ENCODE data around the gene FBXL22.
A peak's percentile ranks its signal among the peaks of the same experiment; 100 is the strongest.

FBXL22 gene

GRCh38 chr15:63597038-63597790 is at the start of gene FBXL22:
FBXL22 (plus strand) TSS chr15:63597387; CDS start chr15:63597393, 6 bp downstream.
- DNase-seq = peak; percentile 74

DNA sequence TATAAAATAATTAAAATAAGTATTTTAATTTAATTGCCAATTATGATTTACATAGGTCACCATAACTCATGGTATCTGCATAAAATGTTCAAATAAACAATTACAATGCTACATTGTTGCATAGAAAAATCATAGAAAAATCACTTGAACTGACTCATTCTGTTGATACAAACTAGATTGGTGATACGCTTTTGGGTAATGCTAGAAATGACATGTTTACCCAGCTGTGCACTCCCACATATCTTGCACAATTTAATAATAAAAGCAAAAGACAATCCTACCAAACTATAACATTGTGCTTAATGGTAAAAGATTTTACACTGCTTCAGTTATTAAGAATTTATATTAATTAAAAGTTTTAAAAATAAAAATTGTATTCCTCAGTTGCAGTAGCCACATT is 45.8 kb upstream of the FBXL22 start:
- no peak for DNase-seq

DNA sequence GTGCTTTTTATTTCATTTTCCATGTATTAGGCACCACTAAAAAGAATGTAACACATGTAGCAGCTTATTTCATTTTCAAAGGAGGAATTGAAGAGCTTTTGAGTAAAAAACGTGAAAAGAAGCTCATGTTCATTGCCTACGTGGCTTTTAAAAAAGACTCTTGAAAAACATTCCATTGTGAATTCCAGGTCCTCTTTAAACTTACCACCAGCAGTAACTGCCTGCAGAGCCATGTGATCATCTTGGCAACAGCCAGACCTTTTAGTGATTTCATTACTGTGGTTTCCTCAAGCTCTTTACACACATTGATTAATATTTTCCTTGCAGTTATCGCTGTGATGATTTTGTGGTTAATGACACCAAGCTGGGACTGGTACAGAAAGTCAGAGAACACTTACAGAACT is 43.8 kb upstream of the FBXL22 start:
- peak; percentile 26 for DNase-seq

DNA sequence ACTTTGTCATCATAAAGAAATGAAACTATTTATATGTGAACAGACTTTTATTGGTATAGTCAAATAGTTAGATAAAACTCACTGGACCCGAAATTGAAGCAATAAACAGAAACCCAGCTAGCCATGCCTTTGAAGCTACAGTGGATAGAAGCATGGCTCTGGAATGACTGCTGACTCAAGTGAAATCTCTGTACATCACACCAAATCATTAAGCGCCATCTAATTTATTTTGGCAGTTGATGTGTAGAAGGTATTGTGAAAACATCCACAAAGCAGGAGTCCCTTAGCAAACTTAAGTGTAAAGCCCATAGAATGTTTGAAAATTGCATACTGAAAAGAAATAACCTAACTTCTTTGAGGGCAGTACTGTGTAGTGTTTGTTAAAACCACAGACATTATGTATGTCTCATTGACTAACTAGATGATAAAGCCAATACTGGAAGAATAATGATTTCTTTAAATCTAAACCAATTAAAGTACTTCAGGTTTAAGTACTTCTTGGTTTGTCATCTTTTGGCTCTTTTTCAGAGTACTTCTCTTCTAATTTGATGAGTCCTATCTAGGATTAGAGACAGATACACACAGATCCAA is 42.8 kb upstream of the FBXL22 start:
- no peak for DNase-seq

DNA sequence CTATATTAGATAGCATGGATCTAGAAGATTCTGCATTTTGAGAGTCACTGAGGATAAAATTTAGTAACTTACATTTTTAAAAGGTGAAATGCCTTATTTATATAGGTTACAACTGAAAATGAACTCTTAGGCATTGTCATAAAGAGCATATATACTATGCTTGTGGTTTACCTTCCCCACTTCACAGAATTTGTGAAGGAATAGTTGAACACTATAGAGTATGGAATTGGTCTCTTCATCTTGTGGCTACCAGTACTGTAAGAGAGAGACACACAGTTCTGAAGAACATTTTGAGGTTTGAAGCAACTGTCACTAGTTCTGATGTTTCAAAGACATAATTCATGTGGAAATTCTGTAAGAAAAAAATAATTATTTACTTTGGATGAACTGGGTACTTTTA is 41.7 kb upstream of the FBXL22 start:
- no peak for DNase-seq

DNA sequence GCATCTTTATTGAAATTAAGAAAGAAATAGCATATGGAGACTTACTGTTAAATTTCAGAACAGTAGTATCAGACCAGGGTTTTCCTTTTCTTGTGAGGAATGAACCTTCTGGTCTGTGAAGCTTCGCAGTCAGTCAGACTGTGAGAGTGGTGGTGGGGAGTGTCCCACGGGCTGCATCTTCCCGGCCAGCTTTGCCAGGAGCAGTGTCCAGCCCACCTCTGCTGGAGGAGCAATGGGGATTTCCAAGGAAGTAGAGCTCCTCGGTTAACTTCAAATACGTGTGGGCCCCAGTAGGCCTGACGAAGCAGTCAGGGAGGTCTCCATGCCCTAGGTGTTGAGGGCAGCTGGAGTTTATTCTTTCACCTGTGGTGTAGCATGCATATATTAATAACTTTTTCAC is 40.9 kb upstream of the FBXL22 start:
- DNase-seq = no peak

DNA sequence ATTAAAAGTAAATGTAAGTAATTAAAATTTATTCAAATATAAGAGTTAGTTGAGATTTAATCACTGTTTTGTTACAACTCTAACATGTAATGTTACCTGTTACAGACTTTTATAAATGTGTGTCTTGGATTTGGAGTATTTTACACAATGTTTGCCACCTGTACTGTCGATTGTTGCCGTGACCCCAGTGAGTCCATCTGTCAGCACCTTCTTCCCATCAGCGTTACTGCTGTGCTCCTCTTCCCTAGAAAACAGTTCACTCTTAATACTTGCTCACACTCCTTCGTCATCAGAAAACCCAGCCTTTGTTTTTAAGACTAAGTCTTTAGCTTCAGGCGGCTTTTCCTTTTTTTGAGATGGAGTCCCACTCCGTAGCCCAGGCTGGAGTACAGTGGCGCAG is 40.5 kb upstream of the FBXL22 start:
- DNase-seq = no peak

- DNase-seq = no peak
Observed at GRCh38 chr15:63559753-63560152, 37.4 kb upstream of the FBXL22 start.

GRCh38 chr15:63560741-63561448 is 36.3 kb upstream of the FBXL22 start:
- no peak for DNase-seq

- no peak for DNase-seq
Observed at GRCh38 chr15:63564093-63564492, 33.1 kb upstream of the FBXL22 start.

- no peak for DNase-seq
Observed at GRCh38 chr15:63565536-63566186, 31.5 kb upstream of the FBXL22 start.

DNA sequence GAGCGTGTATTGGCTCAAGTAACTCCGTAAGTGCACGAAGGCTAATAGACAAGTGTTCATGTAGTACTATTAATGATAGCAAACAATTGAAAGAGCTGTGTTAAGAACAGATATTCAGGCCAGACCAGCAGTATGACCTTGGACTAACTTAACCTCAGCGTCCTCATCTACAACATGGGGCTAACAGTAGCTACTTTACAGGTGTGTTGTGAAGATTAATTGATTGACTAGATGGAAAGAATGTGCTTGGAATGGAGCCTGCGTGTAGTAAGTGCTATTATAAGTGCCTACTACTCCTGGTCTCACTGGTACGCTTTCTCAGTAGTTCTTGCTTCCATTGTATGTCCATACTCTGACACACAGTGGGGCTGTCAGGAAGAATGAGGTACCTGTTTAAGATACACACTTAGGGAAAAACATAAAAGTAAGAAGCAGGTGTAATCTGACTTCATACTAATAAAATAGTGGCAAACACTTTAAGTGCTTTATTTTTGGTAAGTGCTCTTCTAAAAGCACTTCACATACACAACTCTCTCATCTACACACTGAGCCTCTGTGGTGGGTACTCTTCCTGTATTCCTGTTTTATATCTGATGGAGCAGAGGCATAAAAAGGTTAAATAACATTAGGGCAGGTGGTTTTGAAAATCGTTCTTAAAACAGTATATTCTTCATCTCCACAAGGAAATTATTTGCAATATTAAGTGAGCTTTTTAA is 24.3 kb upstream of the FBXL22 start:
- DNase-seq = no peak

DNA sequence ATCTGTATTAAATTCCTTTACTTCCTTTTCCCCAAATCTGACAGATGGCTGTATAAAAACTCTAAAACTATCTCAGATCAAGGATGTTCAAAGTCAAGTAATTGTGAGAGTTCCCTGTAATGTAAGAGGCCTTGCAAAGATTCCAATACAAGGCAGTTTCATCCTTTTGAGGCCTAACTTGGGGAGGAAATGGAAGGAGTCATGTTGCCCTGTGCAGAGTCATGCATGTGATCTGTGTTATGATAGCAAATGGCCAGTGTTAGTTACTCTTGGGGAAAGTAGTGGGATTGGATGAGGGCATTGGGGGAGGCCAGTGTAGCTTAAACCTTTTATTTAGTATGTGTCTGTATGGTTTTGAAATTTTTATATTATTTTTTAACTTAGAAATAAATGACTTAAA is 23.7 kb upstream of the FBXL22 start:
- DNase-seq = no peak

- no peak for DNase-seq
Observed at GRCh38 chr15:63575312-63575711, 21.9 kb upstream of the FBXL22 start.

DNA sequence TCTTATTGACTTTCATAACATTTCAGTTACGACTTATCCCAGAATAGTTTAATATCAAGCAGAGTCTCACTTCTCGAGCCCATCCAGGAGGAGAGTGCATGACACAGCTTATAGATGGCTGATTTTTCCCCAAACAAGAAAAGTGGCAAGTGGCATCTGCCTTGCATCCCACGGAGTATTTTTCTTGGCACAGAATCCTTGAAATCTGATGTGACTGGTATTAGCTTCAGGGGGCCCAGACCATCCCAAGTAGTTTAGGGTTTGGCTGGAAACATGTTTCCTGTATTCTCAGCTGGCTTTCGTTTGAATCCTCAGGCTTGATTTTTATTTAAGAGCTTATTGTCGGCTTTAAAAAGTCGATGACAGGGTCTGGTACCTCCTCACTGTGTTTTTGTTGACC is 20.7 kb upstream of the FBXL22 start:
- DNase-seq = no peak

DNA sequence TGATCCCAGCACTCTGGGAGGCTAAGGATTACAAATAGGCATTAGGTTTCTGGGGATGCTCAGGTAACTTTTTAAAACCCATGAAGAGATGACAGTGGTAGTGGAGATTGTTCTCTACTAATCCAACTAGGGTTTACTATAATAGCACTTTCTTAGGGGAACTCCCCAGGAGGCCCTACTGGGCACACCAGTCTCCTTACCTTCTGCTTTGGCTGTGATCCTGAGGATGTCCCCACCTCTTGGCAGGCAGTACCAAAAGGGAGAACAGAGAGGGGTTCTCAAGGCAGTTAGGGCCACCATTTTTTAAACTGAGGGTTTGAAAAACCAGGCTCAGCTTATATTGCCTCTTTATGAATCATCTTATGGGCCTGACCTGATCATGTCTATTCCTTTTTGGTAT is 15.0 kb upstream of the FBXL22 start:
- DNase-seq = no peak

GRCh38 chr15:63582718-63583426 is 14.3 kb upstream of the FBXL22 start:
- no peak for DNase-seq

DNA sequence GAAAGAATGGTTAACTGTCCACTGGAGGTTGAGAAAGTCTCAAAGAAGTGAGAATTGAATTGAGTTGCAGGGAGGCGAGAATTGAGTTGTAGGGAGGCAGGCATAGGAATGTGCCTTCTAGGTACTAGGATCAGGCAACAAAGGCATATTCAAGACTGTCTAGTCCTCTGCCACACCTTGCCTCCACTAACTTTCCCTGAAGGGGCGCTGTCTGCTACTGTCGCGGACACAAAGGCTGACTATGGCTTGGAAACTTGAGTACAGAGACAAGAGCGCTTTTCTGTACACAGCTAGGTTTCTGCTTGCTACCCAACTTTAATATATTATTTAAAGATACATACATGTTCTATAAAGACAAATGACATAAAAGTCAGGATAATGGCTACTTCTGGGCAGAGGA is 10.4 kb upstream of the FBXL22 start:
- DNase-seq = no peak

GRCh38 chr15:63587527-63587926 is 9.7 kb upstream of the FBXL22 start:
- no peak for DNase-seq

GRCh38 chr15:63588826-63589225 is 8.4 kb upstream of the FBXL22 start:
- DNase-seq = no peak

DNA sequence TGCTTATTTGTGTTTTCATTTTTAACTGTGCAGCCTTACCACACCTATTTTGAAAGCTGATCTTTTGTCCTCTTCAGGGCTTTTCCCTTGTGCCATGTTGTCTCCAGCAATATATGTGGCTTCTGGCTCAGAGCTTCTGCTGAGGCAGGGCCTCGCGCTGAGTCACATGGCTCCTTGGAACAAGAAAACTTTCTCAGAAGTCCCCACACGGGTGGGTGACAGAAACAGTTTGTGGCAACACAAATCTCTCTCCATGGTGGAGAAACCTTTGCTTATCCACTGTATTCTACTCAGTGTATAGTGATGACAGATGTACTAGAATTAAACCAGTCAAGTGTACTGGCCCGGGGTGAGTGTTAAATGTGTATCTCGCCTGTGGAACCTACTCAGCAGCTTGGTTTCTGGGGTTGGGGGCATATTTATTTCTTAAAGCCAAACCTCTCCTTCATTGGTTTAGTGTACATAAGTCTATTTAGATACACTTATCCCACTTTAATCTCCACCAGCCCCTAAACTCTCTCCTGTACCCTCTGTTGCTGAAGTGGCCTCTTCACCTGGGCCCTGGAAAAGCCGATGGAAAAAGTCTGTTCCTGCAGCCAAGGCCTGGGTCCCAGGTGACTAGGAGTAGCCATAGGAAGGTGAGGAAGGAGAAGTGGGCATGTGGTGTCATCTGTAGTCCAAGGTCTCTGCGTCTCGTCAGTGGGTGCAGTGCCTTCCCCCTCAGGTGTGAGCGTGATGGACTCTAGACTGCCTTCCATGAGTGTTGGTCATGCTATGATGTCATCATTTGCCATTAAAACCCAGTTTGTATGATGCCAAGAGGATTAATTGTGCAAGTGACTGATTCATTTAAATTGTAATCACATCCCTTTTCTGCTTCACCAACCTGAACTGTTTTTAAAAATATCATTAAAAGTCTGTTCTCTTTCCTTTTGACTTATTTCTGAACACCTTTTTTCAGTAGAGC is 3.2 kb upstream of the FBXL22 start:
- no peak for DNase-seq

Data from femur (tissue), 1 donor.